NOMO-1 treated with DMSO at 0.1 percent for 48 hours (cell line): ENCODE results near the gene IRF2BPL.

Source experiments
- DNase-seq: peaks from one replicate; lab custom pipeline; 2025; ENCODE audit not compliant: unreplicated experiment; lab: John Stamatoyannopoulos, UW

The IRF2BPL gene

DNA sequence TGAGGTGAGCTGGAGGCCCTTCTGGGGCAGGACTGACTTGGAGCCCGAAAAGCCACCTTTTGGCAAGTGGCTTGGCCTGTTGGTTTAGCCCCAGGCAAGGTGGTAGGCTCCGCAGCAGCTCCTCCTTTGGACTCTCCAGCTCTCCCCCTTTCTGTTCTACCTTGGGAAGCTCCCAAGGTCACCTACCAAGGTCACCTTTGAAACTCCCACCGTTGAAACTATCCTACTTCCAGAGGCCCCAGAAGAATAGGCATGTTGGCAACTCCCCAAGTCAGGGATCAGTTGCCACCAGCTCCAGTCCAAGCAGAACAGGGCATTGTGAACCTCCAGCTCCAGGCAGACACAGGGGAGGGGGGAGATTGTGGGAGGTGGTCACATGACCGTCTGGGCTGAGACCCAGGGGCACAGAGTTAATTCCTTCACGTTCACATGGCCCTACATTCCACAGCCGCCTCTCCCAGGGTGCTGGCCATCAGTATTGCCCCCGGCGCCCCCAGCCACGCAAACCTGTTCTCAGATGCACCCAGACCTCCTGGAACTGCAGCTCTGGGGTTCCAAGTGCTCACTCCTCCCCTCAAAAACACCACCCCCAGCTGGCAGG lies 14.4 kb downstream of the IRF2BPL start:
- DNase-seq: no peak

DNA sequence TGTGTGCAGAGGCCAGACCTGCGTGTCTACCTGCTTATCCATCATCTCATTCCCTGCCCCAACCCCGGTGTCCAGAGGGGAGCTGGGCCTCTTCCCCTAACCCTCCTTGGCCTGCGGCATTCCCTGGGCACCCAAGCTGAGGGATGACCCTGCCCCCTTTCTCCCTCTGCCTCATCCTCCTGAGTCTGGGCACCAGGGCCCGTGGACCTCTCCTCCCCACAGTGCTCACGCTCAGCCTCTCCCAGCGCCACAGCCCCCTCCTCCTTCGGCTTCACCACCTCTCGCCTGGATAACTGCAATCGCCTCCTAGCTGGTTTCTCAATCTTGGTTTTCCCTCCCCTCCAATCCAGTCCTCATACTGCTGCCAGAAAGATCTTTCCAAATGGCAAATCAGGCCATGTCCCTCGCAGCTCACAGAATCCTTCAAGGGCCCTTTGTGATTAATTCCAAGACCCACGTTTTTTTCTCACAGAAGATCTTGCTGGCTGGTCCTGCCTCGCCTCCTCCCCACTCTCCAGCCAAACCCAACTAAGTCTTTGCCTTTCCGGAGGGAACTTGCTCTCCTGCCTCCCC lies 16.2 kb downstream of the IRF2BPL start:
- no peak for DNase-seq

DNA sequence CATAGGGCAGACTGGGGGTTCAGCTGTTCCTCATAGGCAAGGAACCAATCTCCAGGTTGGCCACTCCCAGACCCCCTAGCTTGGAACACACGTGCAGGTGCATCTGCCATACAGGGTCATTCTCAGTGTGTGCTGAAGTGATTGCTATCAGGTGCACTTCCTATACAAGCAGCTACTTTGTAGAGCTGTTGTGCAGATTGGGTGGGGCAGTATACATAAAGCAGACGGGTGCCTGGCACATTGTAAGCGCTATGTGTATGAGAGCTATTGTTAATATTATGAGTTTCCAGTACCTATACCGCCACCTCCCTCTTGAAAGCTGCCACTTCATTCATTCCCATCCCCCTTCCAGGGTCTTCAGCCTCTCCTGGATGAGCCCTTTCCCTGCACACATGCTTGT lies 17.3 kb downstream of the IRF2BPL start:
- no peak for DNase-seq

DNA sequence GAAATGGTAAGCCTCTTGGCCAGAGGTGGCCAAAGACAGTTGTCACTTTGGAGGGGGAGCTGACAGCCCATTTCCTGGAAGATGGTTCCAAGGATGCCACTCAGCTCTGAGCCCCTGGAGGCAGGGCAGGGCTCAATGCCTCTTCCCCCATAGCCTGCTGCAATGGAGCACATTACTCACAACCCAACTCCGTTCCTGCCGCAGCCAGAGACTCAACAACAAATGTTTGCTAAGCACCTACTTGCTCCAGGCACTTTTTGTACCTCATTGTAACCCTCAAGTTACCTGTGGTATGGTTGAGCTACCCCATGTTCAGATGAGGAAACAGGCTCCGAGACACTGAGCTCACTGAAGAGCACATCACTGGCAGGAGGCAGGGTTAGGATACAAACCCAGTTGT lies 19.5 kb downstream of the IRF2BPL start:
- DNase-seq: no peak

DNA sequence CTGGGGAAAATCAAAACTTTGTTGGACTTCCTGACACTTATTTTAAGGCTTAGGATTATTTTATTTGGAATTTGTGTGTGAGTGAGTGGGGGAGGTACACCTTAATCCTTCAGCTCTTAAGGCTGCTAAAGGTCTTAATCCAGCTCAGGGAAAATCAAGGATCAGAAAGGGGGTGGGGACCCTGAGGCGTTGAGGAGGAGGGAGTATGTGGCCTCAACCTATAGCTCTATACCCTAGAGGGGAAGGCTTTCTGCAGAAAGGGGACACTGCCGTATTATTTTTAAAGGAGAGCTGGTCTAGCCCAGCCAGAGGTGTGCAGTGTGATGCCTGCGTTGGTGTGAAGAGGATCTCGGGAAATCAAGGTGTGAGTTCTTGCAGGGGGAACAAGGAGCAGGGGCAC lies 20.0 kb downstream of the IRF2BPL start:
- DNase-seq: no peak

DNA sequence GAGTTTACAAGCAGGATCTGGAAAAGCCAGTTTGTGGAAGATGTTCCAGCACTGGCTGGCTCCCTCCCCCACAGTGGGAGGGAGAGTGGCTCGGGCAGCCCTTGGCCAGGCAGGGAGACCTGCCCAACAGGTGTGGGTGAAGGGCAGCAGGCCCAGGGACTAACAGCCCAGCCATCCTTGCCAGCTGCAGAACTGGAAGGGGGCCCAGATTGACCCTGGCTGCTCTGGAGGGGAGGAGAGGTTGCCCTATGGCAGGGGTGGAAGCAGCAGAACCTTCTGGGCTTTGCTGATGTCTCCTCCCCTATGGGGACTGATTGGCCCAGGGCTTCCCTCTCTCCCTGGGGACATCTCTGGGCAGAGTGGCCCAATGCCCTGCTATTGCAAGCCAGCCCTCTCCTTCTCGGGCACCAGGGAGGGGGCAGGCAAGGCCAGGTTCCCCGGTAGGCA lies 20.5 kb downstream of the IRF2BPL start:
- DNase-seq: peak; percentile 16

DNA sequence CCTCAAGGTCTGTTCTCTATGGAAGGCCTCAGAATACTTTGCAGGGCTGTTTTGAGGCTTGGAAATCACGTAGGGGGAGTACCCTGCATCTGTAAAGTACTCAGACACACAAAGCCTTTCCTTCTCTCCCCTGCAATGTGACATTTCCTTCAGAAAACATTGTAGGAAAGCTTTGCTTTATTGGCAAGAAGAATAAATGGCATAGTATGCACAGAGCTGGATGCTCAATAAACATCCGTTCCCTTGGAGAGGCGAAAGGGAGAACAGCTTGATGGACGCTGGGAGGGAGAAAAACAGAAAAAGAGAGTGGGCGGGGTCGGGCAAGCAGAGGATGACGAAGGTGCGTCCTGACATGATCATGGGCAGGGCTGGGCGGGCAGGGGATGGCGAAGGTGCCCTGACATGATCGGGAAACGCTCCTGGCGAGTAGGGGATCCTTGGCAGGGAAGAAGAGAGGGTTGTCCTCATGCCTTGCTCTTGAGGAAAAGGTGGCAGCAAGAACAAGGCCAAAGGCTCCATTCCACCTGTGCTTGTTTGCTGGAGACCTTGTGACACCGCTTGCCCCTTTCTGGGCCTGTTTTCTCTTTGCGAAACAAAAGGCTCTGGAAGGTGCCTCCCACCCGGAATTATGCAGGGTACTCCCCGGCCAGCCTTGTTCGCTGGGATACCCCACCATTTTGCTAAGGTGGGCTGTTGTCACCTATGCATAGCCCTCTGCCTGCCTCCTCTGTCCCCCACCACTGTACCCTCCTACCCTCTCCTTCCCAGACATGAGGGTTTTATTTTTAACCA lies 21.1 kb downstream of the IRF2BPL start:
- DNase-seq: no peak

DNA sequence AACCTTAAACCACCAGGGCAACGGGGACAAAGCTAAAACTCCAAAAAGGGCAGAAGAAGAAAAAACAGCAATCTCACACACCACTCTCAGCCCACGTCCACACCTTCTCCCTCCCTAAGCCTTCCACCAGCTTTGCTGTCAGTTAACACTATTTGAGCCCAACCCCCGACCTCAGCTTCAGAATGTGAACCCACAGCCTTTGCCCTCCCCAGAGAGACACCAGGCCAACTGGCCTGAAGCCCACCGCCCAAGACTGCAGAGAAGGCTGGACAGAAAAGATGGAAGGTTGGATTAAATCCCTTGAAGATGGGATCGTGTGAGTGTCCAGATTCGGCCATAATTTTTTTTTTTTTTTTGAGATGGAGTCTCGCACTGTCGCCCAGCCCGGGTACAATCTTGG lies 22.4 kb downstream of the IRF2BPL start:
- DNase-seq: no peak

DNA sequence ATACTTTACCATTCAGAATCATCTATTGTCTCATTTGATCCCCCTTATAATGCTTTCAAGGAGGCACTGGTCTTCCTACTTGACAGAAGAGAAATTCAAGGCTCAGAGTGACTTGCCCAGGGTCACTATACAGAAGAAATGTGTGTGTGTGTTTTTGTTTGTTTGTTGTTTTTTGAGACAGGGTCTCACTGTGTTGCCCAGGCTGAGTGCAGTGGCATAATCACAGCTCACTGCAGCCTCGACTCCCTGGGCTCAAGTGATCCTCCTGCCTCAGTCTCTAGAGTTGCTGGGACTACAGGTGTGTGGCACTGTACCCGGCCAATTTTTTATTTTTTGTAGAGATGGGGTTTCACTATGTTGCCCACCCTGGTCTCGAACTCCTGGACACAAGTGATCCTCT lies 22.9 kb downstream of the IRF2BPL start:
- DNase-seq: no peak

DNA sequence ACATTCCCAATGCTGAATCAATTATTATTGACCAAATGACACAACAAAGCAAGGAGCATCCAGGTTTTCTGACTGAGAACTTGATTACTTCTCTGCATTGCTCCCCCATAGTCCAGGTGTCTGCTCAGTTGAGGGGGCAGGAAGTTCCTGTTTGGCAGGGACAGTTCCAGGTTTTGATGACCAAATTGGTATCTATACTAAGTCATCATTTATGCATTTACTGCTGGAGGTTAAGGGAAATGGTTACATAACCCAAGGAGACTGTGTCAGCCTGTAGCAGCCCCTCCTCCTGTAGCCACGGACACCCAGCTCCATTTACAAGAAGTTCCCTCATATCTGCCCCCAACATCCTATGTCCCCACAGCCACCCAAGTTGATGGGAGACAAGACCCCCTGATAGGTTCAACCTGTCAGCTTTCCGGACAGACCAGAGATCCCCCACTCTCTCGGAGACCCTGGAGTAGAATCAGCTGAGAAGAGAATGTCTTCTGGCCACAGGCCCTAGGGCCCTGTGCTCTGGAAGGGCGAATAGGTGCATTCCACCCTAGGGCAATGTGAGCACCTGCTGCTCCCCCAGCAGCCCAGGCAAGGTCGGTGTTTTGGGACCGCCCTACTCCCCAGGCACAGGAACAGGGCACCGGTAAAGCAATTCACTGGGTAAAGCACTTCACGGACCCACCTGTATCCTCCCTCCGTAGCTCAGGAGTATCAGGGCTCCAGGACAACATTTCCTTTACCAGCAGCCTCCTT lies 23.6 kb downstream of the IRF2BPL start:
- DNase-seq: peak; percentile 43

DNA sequence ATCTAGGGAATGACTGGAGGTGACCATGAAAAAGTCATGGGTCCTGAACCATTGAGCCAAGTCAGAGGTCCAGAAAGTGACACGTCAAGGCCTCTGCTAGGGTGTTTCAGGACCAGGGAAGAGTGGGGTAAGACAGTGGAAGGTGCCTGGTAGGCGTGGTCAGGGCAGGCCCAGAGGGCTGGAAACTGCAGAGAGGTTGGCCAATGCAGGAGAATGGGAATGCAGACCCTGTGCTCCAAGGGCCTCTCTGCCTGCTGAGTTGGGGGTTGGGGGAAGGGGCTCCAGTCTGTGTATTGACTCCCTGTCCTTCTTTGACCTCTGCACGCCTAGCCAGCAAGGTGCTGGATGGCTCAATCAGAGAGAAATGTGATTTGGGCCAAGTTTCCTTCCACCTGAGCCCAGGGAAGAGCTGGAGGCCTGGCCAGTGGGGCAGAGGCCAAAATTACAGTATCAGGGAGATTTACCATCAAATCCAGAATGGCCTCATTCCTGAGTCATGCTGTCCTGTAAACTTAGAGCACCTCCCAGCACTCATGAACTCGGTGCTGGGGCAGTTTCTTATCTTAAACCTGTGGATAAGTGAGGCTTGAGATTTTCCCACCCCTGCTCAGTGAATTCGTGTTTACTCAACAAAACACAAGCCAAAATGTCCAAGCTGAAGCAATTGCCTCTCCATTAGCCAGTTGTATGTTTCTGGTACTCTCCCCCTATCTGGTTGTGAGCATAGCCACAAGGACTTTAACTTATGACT lies 24.4 kb downstream of the IRF2BPL start:
- no peak for DNase-seq

DNA sequence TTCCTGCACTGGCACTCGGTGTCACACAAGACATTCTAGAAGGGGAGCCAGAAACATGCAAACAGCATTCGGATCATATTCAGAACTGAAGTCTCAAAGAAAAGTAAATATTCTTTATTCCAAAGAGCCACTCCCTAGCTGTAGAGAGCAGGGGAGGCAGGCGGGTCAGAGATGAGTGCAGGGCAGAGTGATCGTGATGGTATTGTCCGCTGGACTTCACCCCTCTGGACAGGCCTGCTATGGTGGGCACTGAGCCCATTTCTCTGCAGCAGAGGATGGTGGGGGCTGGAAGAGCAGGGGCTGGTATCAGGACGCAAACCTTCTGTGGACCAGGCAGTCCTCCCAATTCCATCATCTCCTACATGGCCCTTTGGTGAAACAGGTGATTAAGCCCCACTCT lies 25.6 kb downstream of the IRF2BPL start:
- no peak for DNase-seq

DNA sequence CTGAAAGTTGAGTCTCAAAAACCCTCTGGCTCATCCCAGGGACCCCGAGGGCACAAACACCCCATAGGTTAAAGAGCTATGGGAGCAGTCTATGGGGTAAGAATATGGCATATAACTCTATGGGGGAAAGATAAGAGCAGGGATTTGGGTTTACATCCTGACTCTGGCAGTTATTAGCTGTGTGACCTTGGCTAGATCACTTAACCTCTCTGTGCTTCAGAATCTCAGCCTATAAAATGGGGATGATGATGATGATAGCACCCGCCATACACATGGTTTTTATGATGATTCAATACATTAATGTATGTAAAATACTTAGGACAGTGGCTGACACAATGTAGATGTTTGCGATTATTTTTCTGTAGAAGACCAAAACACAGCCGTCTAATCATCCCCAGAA lies 26.2 kb downstream of the IRF2BPL start:
- DNase-seq: no peak

DNA sequence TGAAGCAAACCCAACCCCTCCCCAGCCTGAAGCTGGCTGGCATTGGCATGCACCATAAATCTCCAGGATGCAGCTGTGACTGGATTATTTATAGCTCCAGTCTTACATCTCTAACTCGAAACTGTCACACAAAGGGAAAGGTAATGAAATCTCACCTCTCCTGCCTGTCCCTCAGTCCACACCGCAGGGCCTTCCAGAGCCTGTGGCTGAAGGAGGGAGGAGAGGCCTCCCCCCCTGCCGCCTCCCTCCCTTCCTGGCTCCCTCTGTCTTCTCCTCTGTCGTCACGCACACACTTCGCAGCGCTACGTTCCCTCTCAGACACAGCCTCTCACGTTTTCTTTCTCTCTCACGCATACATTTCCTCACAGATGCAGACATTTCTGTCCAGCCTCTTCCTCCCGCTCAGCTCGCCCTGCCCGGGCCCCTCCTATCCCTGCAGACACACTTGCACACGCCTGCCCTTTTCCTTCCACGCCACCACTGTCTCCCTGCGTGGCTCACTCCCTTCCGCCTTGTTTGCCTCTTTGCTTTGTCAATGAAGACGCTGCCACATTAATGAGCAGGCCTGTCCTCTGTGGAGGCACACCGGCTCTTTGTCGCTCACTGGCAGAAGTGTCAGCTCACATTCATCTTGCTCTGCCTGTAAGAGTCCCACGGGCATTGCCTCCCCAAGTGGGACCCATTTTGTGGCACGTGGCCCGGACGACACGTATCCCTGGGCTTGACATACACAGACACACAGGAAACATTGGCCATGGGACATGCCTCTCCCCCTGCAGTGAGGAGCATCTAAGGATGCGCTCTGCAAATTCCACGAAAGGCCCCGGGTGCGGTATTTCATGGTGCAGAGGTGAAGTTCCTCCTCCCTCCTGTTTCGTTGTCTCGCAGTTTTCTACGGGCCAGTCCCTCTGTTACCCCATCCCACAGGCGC lies 27.9 kb downstream of the IRF2BPL start:
- peak; percentile 78 for DNase-seq

DNA sequence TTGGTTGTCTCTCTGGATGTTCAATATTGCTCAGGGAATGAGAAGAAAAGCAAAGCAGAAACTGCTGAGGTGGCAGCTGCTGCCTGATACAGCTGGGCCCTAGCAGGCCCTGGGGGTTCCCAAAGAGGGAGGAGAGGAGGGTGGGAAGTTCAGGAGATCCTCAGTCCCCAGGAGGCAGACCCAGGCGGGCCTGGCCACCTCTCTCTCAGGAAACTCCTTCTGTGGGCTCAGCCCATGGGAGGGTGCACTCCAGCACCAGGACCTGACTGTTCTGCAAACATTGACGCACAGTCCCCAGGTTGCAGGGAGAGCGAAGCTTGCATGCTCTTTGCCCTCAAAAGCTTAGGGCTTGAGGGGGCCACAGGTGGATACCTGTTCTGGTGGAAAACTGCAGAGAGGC lies 29.6 kb downstream of the IRF2BPL start:
- no peak for DNase-seq

DNA sequence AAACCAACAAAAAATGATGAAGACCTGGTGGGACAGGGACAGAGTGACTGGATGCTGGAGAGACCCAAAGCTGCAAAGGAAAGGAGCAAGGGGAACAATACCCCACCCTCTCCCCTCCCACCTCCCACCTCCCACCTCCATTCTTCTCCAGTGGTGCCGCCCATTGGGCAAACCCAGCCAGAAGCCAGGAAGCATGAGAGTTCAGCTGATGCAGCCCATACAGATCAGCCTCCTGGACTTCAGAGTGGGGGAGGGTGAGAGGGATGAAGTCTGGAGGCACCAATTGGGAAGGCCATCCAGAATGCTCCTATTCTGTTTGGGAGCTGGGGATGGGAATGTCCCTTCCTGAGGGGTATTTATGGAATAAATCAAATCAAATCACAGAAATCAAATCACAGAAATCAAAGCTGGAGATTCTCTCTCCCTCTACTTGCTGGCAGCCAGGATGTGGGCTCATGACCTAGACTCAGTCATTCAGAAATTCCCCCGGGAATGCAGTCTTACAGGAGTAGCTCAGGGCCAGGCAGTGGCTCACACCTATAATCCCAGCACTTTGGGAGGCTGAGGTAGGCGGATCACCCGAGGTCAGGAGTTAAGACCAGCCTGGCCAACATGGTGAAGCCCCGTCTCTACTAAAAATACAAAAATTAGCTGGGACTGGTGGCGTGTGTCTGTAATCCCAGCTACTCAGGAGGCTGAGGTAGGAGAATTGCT lies 31.1 kb downstream of the IRF2BPL start:
- DNase-seq: no peak

DNA sequence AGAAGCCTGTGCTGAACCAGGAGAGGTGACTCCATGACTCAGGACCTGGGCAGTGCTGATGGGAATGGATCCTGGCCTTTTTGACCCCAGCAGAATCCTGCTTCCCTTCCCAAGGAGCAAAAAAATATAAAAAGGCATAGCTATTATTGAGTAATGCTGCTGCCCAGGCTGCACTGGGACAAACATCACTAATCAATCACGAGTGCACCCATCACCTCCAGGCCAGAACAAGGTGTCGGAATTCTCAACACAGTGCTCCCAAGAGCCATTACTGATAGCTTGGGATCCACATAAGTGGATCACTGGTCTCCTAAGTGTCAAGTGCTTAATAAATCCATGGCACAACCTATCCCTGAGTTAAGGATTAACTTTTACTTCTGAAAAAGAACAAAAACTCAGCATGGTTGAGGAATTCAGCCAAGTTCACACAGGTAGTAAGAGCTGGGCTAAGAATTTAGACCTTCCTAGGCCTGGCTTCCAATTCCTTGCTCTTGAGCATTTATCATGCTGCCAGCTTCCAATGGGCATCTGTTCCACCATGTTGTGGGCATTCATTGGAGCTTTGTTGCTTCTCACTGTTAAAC lies 31.9 kb downstream of the IRF2BPL start:
- DNase-seq: no peak

DNA sequence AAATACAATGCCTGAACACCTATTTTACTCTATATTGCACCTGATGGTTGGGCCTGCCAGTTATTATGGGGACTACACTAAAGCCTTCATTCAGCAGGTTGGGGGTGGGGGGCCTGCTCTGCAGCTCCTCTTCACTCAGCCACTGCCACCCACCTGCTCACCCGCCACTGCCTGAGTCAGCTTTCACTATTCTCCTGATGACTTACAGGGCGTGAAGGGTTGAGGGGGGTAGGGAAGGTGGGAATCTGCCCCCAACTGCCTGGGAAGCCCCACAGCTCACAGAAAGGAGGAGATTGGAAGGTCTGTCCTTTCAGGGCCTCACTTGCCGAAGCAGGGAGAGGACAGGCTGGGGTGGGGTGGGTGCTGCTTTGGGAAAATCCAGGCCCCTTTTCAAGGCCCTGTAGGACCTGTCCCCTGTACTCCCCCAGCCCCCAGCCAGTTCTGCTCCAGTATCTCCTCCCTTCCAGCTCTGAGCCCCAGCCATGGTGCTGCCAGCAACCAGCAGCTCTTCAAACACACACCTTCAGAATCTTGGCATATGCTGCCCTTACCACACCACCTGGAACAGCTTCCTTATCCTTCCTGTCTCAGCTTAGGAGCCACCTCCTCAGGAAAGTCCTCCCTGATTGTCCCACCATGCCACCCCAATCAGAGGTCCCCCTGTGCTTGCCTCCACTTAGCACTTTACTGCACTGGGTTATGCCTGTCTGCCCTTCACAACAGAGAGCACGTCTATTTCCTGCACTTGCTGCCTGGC lies 33.1 kb downstream of the IRF2BPL start:
- no peak for DNase-seq
